Cerebellar nuclear complex (tissue), 1 donor: ENCODE measurements around the gene SCT.

ENCODE experiments used
- DNase-seq, 2 experiments: peaks; one replicate each; lab custom pipeline; 2025; lab: John Stamatoyannopoulos, UW

SCT gene

GRCh38 chr11:643849-644738 lies 17.1 kb upstream of the SCT start:
- DNase-seq, result no peak

DNA sequence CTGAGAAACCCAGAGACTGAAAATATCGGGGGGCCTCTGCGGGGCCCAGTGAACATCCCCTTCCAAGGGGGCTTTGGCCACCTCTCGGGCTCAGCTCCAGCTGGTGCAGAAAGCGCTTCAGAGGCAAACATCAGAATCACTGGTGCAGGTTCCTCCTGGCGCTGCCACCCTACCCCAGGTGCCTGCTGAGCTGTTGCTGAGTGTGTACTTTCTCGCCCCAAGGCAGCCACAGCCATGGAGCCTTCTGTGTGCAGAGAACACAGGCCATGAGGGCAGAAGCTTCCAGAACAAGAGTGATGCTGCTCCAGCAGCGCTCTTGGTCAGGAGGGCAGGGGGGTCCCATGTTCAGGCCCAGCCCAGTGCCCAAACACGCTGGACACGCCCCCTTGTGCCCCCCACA lies 16.4 kb upstream of the SCT start:
- no peak for DNase-seq

DNA sequence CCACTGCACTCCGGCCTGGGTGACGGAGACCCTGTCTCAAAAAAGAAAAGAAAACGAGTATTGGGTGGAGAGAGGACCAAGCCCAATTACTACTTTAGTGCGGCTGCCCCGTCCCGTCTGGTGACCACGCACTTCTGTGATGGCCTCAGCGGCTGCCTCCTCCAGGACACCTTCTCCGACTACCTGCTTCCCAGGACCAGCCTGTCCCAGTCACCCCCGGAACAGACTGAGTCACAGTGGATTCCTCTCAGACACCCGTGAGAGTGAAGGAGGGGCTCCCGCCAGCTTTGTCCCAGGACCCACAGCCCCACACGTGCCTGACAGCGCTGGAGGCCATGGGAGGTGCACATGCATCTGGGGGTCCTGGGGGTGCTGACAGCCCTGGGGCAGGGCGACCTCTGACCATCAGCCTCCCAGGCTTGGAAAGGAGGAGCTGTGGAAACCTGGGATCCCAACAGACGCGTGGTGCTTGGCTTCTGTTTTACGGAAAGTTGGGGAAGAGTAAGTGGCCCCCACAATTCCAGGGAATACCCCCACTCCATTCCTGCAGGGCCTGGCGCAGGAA lies 14.9 kb upstream of the SCT start:
- no peak for DNase-seq

GRCh38 chr11:640021-640706 lies 13.2 kb upstream of the SCT start:
- DNase-seq, result no peak

DNA sequence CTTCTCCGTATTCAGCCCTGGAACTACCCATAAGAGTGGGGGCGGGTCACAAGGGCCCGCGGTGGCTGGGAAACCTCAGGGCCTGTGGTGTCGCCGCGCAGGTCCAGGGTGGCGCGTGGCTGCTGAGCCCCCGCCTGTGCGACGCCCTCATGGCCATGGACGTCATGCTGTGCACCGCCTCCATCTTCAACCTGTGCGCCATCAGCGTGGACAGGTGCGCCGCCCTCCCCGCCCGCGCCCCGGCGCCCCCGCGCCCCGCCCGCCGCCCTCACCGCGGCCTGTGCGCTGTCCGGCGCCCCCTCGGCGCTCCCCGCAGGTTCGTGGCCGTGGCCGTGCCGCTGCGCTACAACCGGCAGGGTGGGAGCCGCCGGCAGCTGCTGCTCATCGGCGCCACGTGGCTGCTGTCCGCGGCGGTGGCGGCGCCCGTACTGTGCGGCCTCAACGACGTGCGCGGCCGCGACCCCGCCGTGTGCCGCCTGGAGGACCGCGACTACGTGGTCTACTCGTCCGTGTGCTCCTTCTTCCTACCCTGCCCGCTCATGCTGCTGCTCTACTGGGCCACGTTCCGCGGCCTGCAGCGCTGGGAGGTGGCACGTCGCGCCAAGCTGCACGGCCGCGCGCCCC lies 12.5 kb upstream of the SCT start:
- no peak for DNase-seq

DNA sequence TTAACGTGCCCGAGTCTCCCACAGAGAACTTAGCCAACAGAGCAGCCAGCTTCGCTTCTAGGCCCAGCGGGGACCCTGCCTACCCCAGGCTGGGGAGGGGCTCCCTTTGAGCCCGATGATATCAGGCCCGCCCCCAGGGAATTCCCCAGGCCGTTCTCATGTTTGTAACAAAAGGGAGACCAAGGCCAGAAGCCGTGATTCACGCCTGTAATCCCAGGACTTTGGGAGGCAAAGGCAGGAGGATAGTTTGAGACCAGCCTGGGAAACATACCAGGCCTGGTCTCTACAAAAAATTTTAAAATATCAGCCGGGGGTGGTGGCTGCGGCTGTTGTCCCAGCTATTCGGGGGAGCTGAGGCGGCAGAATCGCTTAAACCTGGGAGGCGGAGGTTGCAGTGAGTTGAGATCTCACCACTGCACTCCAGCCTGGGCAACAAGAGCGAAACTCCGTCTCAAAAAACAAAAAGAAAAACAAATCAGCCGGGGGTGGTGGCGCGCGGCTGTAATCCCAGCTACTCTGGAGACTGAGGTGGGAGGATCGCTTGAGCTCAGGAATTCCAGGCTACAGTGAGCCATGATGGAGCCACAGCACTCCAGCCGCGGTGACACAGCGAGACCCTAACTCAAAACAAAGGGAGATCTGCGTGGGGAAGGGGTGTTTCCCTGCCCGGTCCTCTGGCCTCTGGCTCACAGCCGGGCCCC lies 11.8 kb upstream of the SCT start:
- DNase-seq, result no peak

GRCh38 chr11:637593-638521 lies 10.9 kb upstream of the SCT start:
- DNase-seq, result no peak

DNA sequence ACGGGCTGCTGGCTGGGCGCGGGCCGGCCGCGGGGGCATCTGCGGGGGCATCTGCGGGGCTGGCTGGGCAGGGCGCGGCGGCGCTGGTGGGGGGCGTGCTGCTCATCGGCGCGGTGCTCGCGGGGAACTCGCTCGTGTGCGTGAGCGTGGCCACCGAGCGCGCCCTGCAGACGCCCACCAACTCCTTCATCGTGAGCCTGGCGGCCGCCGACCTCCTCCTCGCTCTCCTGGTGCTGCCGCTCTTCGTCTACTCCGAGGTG lies 10.3 kb upstream of the SCT start:
- DNase-seq, result no peak

DNA sequence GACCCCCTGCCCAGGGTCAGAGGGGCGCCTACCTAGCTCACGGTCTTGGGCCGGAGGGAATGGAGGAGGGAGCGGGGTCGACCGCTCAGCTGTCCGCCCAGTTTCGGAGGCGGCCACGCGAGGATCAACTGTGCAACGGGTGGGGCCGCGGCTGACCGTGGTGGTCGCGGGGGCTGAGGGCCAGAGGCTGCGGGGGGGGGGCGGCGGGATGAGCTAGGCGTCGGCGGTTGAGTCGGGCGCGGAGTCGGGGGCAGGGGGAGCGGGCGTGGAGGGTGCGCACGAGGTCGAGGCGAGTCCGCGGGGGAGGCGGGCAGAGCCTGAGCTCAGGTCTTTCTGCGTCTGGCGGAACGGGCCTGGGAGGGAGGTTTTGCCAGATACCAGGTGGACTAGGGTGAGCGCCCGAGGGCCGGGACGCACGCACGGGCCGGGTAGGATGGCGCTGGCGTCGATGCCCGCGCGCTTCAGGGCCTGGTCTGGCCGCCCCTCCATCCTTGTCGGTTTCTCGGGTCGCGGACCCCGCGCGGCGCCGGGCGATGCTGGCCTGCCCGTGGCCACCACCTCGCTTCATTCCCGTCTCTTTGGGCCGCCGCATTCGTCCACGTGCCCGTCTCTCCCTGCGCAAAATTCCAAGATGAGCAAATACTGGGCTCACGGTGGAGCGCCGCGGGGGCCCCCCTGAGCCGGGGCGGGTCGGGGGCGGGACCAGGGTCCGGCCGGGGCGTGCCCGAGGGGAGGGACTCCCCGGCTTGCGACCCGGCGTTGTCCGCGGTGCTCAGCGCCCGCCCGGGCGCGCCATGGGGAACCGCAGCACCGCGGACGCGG lies 9.7 kb upstream of the SCT start, which contains the start of gene DRD4:
Gene DRD4, plus strand, starts transcription at position 759 of the 822 bp plus-strand sequence. Its CDS starts 36 bp downstream, at position 795.
- no peak for DNase-seq

DNA sequence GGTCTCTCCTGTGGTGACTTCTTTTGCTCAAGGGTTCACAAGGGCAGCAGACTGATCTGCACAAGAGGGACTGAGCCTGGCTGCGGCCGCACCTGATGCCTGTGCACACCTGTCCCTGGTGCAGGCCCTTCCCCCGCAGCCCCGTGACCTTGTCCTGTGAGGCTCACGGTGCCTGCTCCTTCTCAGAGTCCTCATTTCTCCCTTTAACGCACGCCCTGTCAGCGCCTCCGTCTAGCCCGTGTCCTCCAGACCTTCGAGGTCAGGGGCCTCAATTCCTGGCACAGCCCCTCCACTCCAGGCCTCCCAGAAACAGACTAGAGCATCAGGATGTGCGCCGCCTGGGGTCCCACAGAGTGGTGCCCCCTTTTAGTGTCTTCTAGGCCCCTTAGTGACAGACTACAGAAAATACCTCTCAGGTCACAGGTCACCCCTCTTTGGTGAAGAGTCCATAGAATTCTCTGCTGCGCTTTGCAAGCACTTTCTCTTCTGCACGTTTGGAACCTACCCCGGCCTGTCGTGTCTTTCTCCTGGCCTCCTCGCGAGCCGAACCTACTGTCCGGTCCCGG lies 9.0 kb upstream of the SCT start:
- no peak for DNase-seq

DNA sequence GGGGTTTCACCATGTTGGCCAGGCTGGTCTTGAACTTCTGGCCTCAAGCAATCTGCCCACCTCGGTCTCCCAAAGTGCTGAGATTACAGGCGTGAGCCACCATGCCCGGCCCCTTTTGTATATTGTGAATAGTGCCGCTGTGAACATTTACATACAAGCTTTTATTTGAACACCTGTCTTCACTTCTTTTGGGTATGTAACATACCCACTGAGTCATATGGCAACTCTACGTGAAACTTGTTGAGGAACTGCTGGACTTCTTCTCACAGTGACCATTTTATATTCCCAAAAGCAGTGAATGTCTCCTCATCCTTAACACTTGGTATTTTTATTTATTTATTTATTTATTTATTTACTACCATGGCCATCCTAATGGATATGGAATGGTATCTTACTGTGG lies 3.9 kb upstream of the SCT start:
- DNase-seq, result no peak

DNA sequence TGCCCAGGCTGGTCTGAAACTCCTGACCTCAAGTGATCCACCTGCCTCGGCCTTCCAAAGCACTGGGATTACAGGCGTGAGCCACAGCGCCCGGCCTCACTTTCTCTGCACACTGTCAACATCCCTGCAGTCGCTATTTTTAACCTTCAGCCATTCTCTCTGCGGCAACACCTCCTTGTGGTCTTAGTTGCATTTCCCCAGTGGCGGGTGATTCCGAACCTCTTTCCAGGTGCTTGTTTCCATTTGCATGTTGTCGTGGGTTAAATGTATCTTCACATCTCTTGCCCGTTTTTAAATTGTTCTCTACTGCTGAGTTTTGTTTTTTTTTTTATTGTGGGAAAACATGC lies 2.2 kb upstream of the SCT start:
- DNase-seq, result no peak

- no peak for DNase-seq
These were observed 1.1 kb upstream of the SCT start for GRCh38 chr11:628056-628455.

GRCh38 chr11:627308-627576 lies 261 bp upstream of the SCT start:
- no peak for DNase-seq

DNA sequence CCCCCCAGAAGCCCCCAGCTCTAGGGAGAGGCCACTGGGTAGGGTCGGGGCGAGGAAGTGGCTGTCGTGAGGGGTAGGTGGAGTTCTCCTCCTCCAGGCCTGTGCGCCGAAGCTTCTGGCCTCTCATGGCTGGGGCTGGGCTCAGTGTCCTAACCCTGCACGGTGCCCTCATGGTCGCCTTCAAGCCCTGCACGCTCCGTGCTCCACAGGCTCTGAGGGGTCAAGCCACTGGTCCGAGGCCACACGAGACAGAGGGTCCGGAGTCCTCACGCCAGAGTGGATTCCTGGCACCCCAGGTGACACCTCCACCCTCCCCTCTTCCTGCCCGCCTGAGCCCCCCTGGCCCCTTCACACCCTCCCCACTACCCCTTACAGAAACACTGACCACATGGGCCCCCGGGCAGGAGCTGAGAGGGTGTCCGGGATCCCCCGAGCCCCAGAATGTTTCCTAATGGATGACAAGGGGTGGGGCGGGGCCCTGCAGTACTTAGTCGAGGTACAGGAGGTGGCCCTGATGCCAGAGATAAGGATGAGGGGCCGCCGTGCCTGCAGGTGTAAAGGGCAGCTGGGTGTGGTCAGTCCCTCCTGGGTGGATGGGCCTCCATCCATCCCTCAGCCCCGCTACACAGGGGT lies 1.2 kb downstream of the SCT start:
- DNase-seq, result no peak

- DNase-seq, result no peak
These were observed 2.0 kb downstream of the SCT start, which contains the start of gene CDHR5 for GRCh38 chr11:624705-625635. CDHR5 (minus strand) TSS chr11:624955; CDS start chr11:624902, 53 bp downstream.

GRCh38 chr11:623999-624704 lies 2.8 kb downstream of the SCT start:
- no peak for DNase-seq

DNA sequence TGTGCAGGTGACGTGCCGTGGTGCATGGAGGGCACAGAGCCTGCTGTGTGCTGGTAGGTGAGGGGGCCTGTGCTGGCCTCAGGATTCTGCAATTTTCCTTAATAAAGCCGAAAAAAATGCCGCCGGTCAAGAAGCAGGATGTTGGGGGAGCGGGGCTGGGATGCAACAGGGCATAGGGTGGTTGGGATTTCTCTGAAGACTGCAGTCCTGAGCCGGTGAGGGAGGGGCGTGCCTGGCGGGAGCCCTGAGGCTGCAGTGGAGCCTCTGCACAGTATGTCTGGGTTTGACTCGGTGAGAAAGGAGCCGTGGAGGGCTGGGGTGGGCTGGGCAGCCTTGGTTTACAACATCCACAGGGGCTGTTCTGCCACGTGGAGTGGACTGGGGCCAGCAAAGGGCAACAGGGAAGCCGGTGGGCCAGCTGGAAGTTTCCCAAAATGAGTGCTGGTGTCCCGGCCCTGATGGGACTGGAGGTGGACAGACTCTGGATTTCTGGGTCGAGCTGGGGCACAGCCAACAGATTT lies 3.6 kb downstream of the SCT start:
- no peak for DNase-seq
